HCT116 (cell line): ENCODE data around the gene NPIPA1. TPM values are rescaled to one million over a fixed set of nuclear protein-coding genes. Genes with fewer than 3 reads are reported as not detected.
"Not testable (repeated sequence)": the region's sequence is repeated elsewhere in the genome, so short reads cannot be mapped to it uniquely, and the experiment has no call there.

ENCODE experiments used
- ATAC-seq: fragments of 200-7000 bp; cut with Tn5 transposase; 2 replicates; pipeline ENCODE4 v1.9.1; 2020; ENCODE audit warnings: mild to moderate bottlenecking, moderate library complexity
- BruUV-seq: library from RNA; stranded (reverse); fragments of 400-500 nt; replicated peaks from 2 replicates; lab custom pipeline; 2021; lab: Mats Ljungman, UMichigan
- CTCF ChIA-PET: fragments of 300-600 bp; sonication (Branson Sonifier 250); formaldehyde crosslinking; loops from one replicate; lab custom pipeline; 2021; ENCODE audit warnings: antibody characterized with exemption; lab: Charles Lee
- POLR2A ChIA-PET: fragments of 300-600, 350-600 bp; sonication (Branson Sonifier 250); formaldehyde crosslinking; loops from one replicate; lab custom pipeline; 2021; ENCODE audit warnings: antibody characterized with exemption; lab: Charles Lee
- RAD21 ChIA-PET, 2 experiments: fragments of 300-600 bp; sonication (Branson Sonifier 250); formaldehyde crosslinking; loops; one replicate each; lab custom pipeline; 2023; ENCODE audit warnings: low total read pairs in 2 of 2; ENCODE audit not compliant: uncharacterized antibody in 2 of 2, unreplicated experiment in 2 of 2, low non-redundant PET in 1 of 2; lab: Charles Lee
- DNase-seq: peaks from one replicate; pipeline ENCODE4 v3.0.0-alpha.2; 2010; ENCODE audit warnings: low read depth, low spot score
- H2AFZ ChIP-seq: fragments of 200-600 bp; shearing (Covaris generic), sonication (generic); 2 replicates; pipeline ENCODE4 v1.6.1; 2017; ENCODE audit warnings: low read depth, mixed run types, mixed read lengths, antibody characterized with exemption, low read length; ENCODE audit not compliant: poor library complexity, severe bottlenecking
- H3K27ac ChIP-seq: 2 replicates; pipeline ENCODE4 v1.5.1; 2012; ENCODE audit warnings: low read depth, low read length
- H3K27me3 ChIP-seq: fragments of 200-600 bp; sonication (generic); 2 replicates; pipeline ENCODE4 v1.6.1; 2016; ENCODE audit warnings: mixed run types, low read length, mixed read lengths; ENCODE audit not compliant: insufficient read depth
- H3K36me3 ChIP-seq, 2 experiments: fragments of 200-500 bp in 1 of 2; fragments of 200-600 bp in 1 of 2; sonication (Bioruptor generic) in 1 of 2; sonication (generic) in 1 of 2; 2 replicates each; pipeline versions ENCODE4 v1.5.1 to v1.6.1; 2014 to 2016; ENCODE audit warnings: low read length in 2 of 2, inconsistent platforms in 1 of 2, mixed read lengths in 1 of 2, mixed run types in 1 of 2; ENCODE audit not compliant: insufficient read depth in 2 of 2, control insufficient read depth in 1 of 2
- H3K4me1 ChIP-seq, 2 experiments: fragments of 200-600 bp in 1 of 2; sonication (generic) in 1 of 2; 2 replicates each; pipeline versions ENCODE4 v1.5.1 to v1.6.1; 2012 to 2017; ENCODE audit warnings: low read length in 2 of 2, inconsistent platforms in 1 of 2, mild to moderate bottlenecking in 1 of 2, mixed read lengths in 1 of 2, mixed run types in 1 of 2, moderate library complexity in 1 of 2; ENCODE audit not compliant: insufficient read depth in 2 of 2, control insufficient read depth in 1 of 2
- H3K4me2 ChIP-seq: fragments of 200-600 bp; sonication (generic); 2 replicates; pipeline ENCODE4 v1.6.1; 2017; ENCODE audit warnings: mixed run types, low read length, mixed read lengths
- H3K4me3 ChIP-seq, 2 experiments: fragments of 200-600 bp in 1 of 2; sonication (generic) in 1 of 2; replicated peaks in 1 of 2; 2 replicates each; pipeline ENCODE4 v1.5.1; 2011 to 2016; ENCODE audit warnings: low read length in 2 of 2, control low read depth in 1 of 2, low read depth in 1 of 2, mild to moderate bottlenecking in 1 of 2, mixed read lengths in 1 of 2, mixed run types in 1 of 2
- H3K79me2 ChIP-seq: fragments of 200-600 bp; sonication (generic); 2 replicates; pipeline ENCODE4 v1.6.1; 2017; ENCODE audit warnings: mild to moderate bottlenecking, mixed run types, low read length, moderate library complexity, mixed read lengths; ENCODE audit not compliant: insufficient read depth
- H3K9ac ChIP-seq: fragments of 200-600 bp; sonication (generic); 2 replicates; pipeline ENCODE4 v1.6.1; 2016; ENCODE audit warnings: low read length, mixed read lengths
- H3K9me2 ChIP-seq: fragments of 200-600 bp; sonication (generic), shearing (Covaris generic); 2 replicates; pipeline ENCODE4 v1.6.1; 2017; ENCODE audit warnings: mixed run types, mild to moderate bottlenecking, moderate library complexity; ENCODE audit not compliant: insufficient read depth
- H3K9me3 ChIP-seq, 2 experiments: fragments of 200-500 bp in 1 of 2; fragments of 200-600 bp in 1 of 2; sonication (Bioruptor generic) in 1 of 2; sonication (generic) in 1 of 2; 2 replicates each; pipeline ENCODE4 v1.6.1; 2014 to 2017; ENCODE audit warnings: low read length in 2 of 2, mixed read lengths in 2 of 2, inconsistent platforms in 1 of 2, low read depth in 1 of 2, mild to moderate bottlenecking in 1 of 2, mixed run types in 1 of 2, moderate library complexity in 1 of 2; ENCODE audit not compliant: control insufficient read depth in 1 of 2, insufficient read depth in 1 of 2
- H4K20me1 ChIP-seq: fragments of 200-600 bp; sonication (generic), shearing (Covaris generic); 2 replicates; pipeline ENCODE4 v1.6.1; 2017; ENCODE audit warnings: mixed run types, mild to moderate bottlenecking, moderate library complexity; ENCODE audit not compliant: insufficient read depth
- intact Hi-C: fragments of 100-400 bp; cut with micrococcal nuclease; formaldehyde crosslinking; loops from 2 replicates; pipeline ENCODE4 v1.10.0; 2022
- total RNA-seq: library from RNA; stranded (reverse); gene quantifications from one replicate; pipeline ENCODE4 v1.2.1, GENCODE V29; 2021; ENCODE audit not compliant: unreplicated experiment

Gene NPIPA1
- total RNA-seq, 1 experiment from 2014 or later: 93.4 TPM

GRCh38 chr16:14919837-14920600 lies 17.2 kb upstream of the NPIPA1 start:
- H3K27me3 ChIP-seq, H3K4me1 ChIP-seq, intact Hi-C loops, RAD21 ChIA-PET, DNase-seq, BruUV-seq, H3K27ac ChIP-seq, ATAC-seq, H3K9ac ChIP-seq, CTCF ChIA-PET, H3K36me3 ChIP-seq, H3K9me3 ChIP-seq, H3K9me2 ChIP-seq, POLR2A ChIA-PET, H2AFZ ChIP-seq, H4K20me1 ChIP-seq, H3K79me2 ChIP-seq, H3K4me2 ChIP-seq, H3K4me3 ChIP-seq: not testable (repeated sequence)

GRCh38 chr16:14922285-14922684 lies 15.0 kb upstream of the NPIPA1 start:
- H3K79me2 ChIP-seq, H3K27ac ChIP-seq, BruUV-seq, H3K9ac ChIP-seq, H3K27me3 ChIP-seq, H4K20me1 ChIP-seq, intact Hi-C loops, CTCF ChIA-PET, RAD21 ChIA-PET, H2AFZ ChIP-seq, H3K4me2 ChIP-seq, H3K9me2 ChIP-seq, H3K9me3 ChIP-seq, H3K4me1 ChIP-seq, H3K36me3 ChIP-seq, POLR2A ChIA-PET, H3K4me3 ChIP-seq, DNase-seq, ATAC-seq: not testable (repeated sequence)

DNA sequence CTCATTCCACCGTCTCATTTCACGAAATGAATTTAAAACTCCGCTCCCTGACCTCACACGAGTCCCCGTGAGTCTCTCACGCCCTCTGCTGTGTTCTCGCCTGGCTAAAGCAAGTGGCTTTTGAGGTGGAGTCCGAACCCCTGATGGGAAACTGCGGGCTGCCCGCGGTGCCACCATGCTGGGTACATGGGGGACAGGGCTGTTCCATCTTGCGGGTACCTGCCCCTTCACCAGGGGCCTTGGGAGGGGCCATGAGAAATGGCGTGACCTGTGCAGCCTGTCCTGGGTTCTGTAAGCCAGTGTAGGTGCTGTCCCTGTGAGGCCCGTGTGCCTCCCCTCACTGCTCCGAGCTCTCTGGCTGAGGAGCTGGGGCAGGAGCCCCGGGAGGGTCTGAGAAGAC lies 14.3 kb upstream of the NPIPA1 start:
- H3K27me3 ChIP-seq, H3K79me2 ChIP-seq, DNase-seq, H2AFZ ChIP-seq, H3K4me3 ChIP-seq, H3K9me3 ChIP-seq, intact Hi-C loops, CTCF ChIA-PET, H3K4me2 ChIP-seq, H3K9me2 ChIP-seq, H3K27ac ChIP-seq, H3K36me3 ChIP-seq, POLR2A ChIA-PET, RAD21 ChIA-PET, BruUV-seq, H4K20me1 ChIP-seq, H3K4me1 ChIP-seq, H3K9ac ChIP-seq, ATAC-seq: not testable (repeated sequence)

DNA sequence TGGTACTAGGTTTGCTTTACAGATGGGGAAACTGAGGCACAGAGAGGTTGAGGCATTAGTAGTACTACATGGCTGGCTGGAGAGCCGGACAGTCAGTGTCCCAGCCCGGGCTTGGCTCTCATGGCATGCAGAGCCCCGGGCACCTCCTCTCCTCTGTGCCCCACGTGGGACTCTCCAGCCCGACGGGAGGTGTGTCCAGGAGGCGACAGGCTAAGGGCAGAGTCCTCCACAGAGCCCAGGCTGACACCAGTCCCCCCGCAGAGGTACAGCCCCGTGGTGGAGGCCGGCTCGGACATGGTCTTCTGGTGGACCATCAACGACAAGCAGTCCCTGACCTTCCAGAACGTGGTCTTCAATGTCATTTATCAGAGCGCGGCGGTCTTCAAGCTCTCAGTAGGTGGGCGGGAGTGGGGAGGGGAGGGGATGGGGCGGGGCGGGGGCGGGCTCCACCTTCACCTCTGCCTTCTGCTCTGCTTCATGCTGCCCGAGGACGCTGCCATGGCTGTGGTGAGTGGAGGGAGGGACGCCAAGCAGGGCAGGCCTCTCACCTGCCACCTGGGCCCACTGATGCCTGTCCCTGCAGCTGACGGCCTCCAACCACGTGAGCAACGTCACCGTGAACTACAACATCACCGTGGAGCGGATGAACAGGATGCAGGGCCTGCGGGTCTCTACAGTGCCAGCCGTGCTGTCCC lies 13.7 kb upstream of the NPIPA1 start:
- H3K4me2 ChIP-seq, BruUV-seq, H3K79me2 ChIP-seq, RAD21 ChIA-PET, H3K27me3 ChIP-seq, H3K4me1 ChIP-seq, DNase-seq, H3K9ac ChIP-seq, H3K9me3 ChIP-seq, H4K20me1 ChIP-seq, intact Hi-C loops, H3K4me3 ChIP-seq, CTCF ChIA-PET, H3K9me2 ChIP-seq, H3K27ac ChIP-seq, ATAC-seq, H3K36me3 ChIP-seq, H2AFZ ChIP-seq, POLR2A ChIA-PET: not testable (repeated sequence)
